IgD-negative memory B cell (primary cell): Measurements from ENCODE around the gene IL23R. TPM values are rescaled to one million over a fixed set of nuclear protein-coding genes. Genes with fewer than 3 reads are reported as not detected.
"Not testable (repeated sequence)": the region's sequence is repeated elsewhere in the genome, so short reads cannot be mapped to it uniquely, and the experiment has no call there.

ENCODE experiments used
- H3K27ac Mint-ChIP-seq, 3 donors: one replicate each; pipeline ENCODE4 v1.8.0; 2020 to 2022; ENCODE audit warnings: mild to moderate bottlenecking in 3 of 3, mixed read lengths in 3 of 3, moderate library complexity in 1 of 3
- H3K27me3 Mint-ChIP-seq: one replicate; pipeline ENCODE4 v1.8.0; 2021; ENCODE audit warnings: mixed read lengths
- H3K36me3 Mint-ChIP-seq: one replicate; pipeline ENCODE4 v1.8.0; 2020; ENCODE audit warnings: mild to moderate bottlenecking, mixed read lengths
- H3K4me1 Mint-ChIP-seq, 3 donors: one replicate each; pipeline ENCODE4 v1.8.0; 2020 to 2022; ENCODE audit warnings: mixed read lengths in 3 of 3, mild to moderate bottlenecking in 1 of 3
- H3K4me3 Mint-ChIP-seq, 4 donors: one replicate each; pipeline ENCODE4 v1.8.0; 2020 to 2022; ENCODE audit warnings: mild to moderate bottlenecking in 4 of 4, mixed read lengths in 4 of 4, moderate library complexity in 3 of 4
- H3K9me3 Mint-ChIP-seq, 3 donors: one replicate each; pipeline ENCODE4 v1.8.0; 2020 to 2021; ENCODE audit warnings: mixed read lengths in 3 of 3, mild to moderate bottlenecking in 1 of 3
- polyA plus RNA-seq: library from polyadenylated mRNA; unstranded; fragments of 300-500 nt; fragmentation: Illumina TruSeq; gene quantifications from one replicate; pipeline ENCODE4 v1.2.3, GENCODE V29; 2021

Gene IL23R
- polyA plus RNA-seq, 1 donor from 2014 or later = not detected

DNA sequence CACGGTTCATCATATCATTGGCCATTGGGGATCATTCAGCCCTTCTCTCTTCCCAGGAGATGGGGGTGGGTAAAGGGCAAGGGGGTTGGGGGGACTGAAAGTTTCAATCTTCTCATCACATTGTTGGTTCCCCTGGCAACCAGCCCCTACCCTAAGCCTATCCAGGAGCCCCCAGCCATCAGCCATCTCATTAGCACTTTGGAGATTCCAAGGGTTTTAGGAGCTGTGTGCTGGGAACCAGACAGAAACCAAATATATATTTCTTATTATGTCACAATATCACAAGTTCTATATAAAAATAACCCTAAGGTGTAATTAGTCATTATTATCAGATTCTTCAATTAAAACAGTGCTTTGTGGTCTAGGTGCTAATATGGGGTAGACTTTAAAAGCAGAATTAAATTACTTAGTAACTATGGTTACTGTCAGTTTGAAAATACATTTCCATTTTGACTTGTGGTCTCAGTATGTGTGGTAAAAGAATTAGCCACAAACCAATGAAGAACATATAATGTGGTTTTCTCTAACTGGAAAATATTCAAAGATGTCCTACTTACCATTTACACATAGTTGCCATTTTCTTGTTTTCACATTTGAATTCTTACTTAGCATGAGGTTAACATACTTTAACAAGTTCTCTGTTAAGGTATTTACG, 28.1 kb downstream of the IL23R start:
- H3K27ac Mint-ChIP-seq = no peak overlapping the region
- no peak overlapping the region for H3K4me3 Mint-ChIP-seq
- no peaks in the 10 kb centered on the region for H3K4me1 Mint-ChIP-seq
- peaks cover 2% of the 10 kb centered on the region for H3K36me3 Mint-ChIP-seq
- peaks cover 2% of the 10 kb centered on the region for H3K27me3 Mint-ChIP-seq
- no peaks in the 10 kb centered on the region for H3K9me3 Mint-ChIP-seq

DNA sequence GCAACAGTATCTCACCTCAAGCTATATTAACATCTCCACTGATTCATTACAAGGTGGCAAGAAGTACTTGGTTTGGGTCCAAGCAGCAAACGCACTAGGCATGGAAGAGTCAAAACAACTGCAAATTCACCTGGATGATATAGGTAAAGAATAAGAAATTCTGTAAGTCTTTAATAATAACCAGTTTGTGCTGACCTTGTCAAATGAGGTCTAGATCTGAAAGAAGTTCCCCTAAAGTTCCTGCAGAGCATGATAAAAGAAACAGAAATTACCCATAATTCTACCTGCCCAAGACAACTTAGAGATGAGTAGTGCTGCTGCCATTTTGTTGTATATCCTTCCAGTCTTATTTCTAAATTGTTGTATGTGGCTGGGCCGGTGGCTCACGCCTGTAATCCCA, 34.5 kb downstream of the IL23R start:
- Mint-ChIP-seq H3K36me3 (peaks cover 2% of the 10 kb centered on the region), H3K9me3 (no peaks in the 10 kb centered on the region), H3K27ac (no peak overlapping the region), H3K4me1 (no peaks in the 10 kb centered on the region), H3K27me3 (no peaks in the 10 kb centered on the region), H3K4me3 (no peak overlapping the region)

DNA sequence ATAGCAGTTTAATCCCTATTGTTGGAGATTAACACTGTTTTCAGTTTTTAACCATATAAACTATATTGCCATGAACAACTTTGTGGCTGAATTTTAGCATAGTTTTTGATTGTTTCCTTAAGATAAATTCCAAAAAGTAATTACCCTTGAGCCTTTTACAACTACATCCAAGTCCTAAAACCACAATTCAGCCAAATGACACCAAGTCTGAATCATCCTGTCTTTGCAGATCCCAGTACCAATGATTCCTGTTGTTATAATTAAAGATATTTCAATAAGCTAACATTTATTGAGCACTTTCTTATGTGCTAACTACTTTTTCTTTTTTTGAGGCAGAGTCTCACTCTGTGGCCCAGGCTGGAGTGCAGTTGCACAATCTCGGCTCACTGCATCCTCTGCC, 35.6 kb downstream of the IL23R start:
- H3K4me1 Mint-ChIP-seq = no peaks in the 10 kb centered on the region
- no peak overlapping the region for H3K27ac Mint-ChIP-seq
- no peaks in the 10 kb centered on the region for H3K27me3 Mint-ChIP-seq
- no peaks in the 10 kb centered on the region for H3K9me3 Mint-ChIP-seq
- H3K36me3 Mint-ChIP-seq = peaks cover 2% of the 10 kb centered on the region
- H3K4me3 Mint-ChIP-seq = no peak overlapping the region

DNA sequence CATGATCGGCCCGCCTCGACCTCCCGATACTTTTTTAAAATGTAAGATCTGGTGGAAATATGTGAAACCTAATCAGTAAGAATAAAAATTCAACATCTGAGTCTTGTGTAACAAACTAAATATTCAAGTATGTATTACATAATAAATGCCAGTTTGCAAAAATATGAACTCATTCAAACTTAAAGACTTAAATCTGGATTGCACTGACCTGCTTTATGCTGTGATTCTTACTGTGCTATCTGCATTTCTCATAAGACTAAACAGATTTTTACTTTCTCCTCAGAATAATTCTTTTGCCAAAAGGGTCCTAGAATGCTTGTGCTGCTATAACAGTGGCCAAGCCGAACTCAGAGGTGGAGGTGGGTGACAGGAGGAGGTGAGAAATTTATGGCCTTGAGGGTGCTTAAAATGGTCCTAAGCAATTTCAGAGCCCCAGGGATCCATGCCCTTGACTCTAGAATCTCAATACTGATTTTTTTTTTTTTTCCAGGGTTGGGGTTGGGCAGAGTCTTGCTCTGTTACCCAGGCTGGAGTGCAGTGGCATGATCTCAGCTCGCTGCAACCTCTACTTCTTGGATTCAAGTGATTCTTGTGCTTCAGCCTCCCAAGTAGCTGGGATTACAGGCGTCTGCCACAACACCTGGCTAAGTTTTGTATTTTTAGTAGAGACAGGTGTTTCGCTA, 38.2 kb downstream of the IL23R start:
- H3K36me3 Mint-ChIP-seq = no peaks in the 10 kb centered on the region
- H3K4me3 Mint-ChIP-seq = no peak overlapping the region
- no peaks in the 10 kb centered on the region for H3K9me3 Mint-ChIP-seq
- no peak overlapping the region for H3K27ac Mint-ChIP-seq
- no peaks in the 10 kb centered on the region for H3K4me1 Mint-ChIP-seq
- no peaks in the 10 kb centered on the region for H3K27me3 Mint-ChIP-seq

DNA sequence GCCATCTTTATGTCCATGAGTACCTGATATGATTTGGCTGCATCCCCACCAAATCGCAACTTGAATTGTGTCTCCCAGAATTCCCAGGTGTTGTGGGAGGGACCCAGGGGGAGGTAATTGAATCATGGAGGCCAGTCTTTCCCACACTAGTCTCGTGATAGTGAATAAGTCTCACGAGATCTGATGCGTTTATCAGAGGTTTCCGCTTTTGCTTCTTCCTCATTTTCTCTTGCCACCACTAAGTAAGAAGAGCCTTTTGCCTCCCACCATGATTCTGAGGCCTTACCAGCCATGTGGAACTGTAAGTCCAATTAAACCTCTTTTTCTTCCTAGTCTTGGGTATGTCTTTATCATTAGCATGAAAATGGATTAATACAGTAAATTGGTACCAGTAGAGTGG, 41.1 kb downstream of the IL23R start:
- not testable (repeated sequence) for H3K36me3 Mint-ChIP-seq, H3K9me3 Mint-ChIP-seq, H3K4me3 Mint-ChIP-seq, H3K27ac Mint-ChIP-seq, H3K4me1 Mint-ChIP-seq, H3K27me3 Mint-ChIP-seq

DNA sequence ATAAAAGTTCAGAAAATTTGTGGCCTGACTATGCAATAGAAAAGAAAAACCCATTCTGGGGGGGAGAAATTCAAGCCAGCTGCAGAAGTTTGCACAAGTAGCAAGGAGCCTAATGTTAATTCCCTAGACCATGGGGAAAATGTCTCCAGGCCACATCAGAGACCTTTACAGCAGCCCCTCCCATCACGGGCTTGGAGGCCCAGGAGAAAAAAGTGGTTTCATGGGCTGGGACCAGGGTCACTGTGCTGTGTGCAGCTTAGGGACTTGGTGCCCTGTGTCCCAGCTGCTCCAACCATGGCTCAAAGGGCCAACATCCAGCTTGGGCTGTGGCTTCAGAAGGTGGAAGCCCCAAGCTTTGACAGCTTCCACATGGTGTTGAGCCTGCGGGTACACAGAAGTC, 42.0 kb downstream of the IL23R start:
- Mint-ChIP-seq H3K9me3 (no peaks in the 10 kb centered on the region), H3K4me3 (no peak overlapping the region), H3K36me3 (no peaks in the 10 kb centered on the region), H3K4me1 (peaks cover 0 to under 1% (median 0%) of the 10 kb centered on the region in 3 donors), H3K27ac (no peak overlapping the region), H3K27me3 (no peaks in the 10 kb centered on the region)

DNA sequence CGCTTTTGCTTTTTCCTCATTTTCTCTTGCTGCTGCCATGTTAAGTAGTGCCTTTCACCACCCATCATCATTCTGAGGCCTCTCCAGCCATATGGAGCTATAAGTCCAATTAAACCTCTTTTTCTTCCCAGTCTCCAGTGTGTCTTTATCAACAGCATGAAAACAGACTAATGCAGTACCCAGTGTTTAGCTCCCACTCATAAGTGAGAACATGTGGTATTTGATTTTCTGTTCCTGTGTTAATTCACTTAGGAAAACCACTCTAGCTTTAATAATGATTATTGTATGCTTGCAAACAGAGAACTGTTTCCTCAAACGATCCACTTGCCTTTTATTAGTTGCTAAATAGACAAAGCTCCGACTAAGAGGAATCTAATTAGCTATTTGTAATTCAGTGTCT, 43.3 kb downstream of the IL23R start:
- Mint-ChIP-seq H3K4me3 (no peak overlapping the region), H3K27me3 (no peaks in the 10 kb centered on the region), H3K9me3 (no peaks in the 10 kb centered on the region), H3K27ac (no peak overlapping the region), H3K4me1 (peaks cover 2 to 3% (median 2%) of the 10 kb centered on the region in 3 donors), H3K36me3 (no peaks in the 10 kb centered on the region)

DNA sequence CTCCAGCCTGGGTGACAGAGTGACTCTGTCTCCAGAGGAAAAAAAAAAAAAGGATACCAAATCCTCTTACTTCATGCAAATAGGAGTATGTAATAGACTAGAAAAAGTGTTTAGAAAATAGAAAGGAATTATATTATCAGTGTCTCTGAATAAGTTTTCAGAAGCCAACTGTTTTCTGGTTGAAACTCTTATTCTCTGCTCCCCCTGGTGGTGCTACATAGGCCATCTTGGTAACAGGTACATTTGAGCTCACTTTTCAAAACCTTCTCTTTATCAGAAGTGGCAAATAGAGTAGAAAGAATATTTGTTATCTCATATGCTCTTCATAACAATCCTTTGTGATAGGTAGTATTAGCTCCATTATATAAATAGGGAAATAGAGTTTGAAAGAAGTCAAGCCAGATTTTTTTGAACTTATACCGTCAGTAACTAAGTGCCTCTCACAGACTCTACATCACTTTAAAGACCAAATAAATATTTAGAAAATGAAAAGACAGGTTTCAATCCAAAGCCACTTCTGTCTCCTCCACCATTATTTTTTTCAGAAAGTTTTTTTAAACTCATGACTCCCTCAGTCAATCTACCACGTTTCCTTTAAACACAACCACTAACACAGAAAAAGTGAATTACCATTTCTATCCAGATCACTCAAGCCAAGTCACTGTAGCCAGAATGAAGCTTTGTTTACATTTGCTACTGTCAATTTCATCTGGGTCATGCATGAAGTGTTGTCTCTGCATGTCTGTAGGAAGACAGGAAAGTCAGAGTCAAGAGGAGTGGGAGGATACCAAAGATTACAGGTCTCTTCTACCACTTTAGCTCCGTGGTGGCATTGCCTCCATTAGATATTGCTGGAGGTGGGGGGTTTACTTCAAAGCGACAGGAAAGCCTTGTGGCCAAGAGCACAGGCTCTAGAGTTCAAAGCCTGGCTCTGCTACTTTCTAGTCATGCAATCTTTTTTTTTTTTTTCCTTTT, 45.6 kb downstream of the IL23R start:
- Mint-ChIP-seq H3K27ac (peak overlapping the region in 1 of 3 donors; percentile 36), H3K9me3 (peaks cover 0 to 3% (median 0%) of the 10 kb centered on the region in 3 donors), H3K36me3 (peaks cover 4% of the 10 kb centered on the region), H3K4me1 (peaks cover 6 to 9% (median 9%) of the 10 kb centered on the region in 3 donors), H3K27me3 (no peaks in the 10 kb centered on the region), H3K4me3 (no peak overlapping the region)

DNA sequence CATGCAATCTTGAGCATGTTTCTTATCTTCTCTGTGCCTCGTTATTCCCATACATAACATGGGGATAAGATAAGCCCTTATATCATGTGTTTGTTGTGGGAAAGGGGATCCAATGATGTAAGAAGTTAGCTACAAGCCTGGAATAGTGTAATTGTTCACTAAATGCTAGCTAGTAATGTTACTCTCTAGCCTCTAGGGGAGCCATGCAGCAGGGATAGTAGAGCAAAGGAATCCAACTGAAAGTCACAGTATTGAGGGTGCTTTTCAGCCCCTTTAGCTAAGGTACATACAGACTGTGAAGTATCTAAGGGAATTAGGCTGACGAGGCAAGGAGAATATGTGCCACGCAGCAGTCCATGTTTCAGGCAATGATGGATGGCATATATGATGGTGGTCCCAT, 46.9 kb downstream of the IL23R start:
- Mint-ChIP-seq H3K27me3 (no peaks in the 10 kb centered on the region), H3K27ac (no peak overlapping the region), H3K36me3 (peaks cover 4% of the 10 kb centered on the region), H3K9me3 (peaks cover 0 to 3% (median 0%) of the 10 kb centered on the region in 3 donors), H3K4me1 (peaks cover 6 to 9% (median 9%) of the 10 kb centered on the region in 3 donors), H3K4me3 (no peak overlapping the region)

DNA sequence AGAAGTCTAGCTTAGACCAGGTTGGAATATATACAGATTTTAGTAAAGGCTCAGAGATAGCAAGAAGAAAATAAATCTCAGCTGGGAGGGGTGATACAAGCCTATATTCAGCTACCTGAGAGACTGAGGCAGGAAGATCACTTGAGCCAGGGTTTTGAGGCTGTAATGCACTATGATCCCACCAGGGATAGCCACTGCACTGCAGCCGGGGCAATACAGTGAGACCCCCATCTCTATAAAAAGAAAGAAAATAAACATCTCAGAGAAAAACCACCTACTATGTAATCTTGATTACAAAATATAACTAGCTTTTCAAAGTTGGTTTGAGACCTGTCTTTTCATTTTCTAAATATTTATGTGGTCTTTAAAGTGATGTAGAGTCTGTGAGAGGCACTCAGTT, 47.7 kb downstream of the IL23R start:
- H3K36me3 Mint-ChIP-seq = peaks cover 4% of the 10 kb centered on the region
- H3K27me3 Mint-ChIP-seq = no peaks in the 10 kb centered on the region
- peaks cover 6 to 9% (median 9%) of the 10 kb centered on the region in 3 donors for H3K4me1 Mint-ChIP-seq
- H3K9me3 Mint-ChIP-seq = peaks cover 0 to 3% (median 0%) of the 10 kb centered on the region in 3 donors
- H3K4me3 Mint-ChIP-seq = no peak overlapping the region
- no peak overlapping the region for H3K27ac Mint-ChIP-seq

DNA sequence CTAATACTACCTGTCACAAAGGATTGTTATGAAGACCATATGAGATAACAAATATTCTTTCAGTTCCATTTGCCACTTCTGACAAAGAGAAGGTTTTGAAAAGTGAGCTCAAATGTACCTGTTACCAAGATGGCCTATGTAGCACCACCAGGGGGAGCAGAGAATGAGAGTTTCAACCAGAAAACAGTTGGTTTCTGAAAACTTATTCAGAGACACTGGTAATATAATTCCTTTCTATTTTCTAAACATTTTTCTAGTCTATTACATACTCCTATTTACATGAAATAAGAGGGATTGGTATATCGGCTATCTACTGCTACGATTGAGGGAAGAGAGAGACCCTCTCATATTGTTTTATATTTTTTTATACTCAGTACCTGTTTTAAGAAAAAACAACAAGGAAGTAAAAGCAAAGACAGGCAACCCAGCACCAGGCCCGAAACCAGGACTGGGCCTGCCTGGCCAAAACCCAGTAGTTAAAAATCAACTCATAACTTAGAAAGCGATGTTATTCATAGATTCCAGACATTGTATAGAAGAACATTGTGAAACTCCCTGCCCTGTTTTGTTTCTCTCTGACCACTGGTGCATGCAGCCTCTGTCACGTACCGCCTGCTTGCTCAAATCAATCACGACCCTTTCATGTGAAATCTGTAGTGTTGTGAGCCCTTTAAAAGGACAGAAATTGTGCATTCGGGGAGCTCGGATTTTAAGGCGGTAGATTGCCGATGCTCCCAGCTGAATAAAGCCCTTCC, 48.3 kb downstream of the IL23R start:
- Mint-ChIP-seq H3K9me3 (peaks cover 0 to 3% (median 0%) of the 10 kb centered on the region in 3 donors), H3K27me3 (no peaks in the 10 kb centered on the region), H3K27ac (peak overlapping the region in 1 of 3 donors; percentile 32), H3K4me1 (peaks cover 6 to 9% (median 9%) of the 10 kb centered on the region in 3 donors), H3K4me3 (peak overlapping the region in 2 of 4 donors; percentile 65 to 76), H3K36me3 (peaks cover 4% of the 10 kb centered on the region)

DNA sequence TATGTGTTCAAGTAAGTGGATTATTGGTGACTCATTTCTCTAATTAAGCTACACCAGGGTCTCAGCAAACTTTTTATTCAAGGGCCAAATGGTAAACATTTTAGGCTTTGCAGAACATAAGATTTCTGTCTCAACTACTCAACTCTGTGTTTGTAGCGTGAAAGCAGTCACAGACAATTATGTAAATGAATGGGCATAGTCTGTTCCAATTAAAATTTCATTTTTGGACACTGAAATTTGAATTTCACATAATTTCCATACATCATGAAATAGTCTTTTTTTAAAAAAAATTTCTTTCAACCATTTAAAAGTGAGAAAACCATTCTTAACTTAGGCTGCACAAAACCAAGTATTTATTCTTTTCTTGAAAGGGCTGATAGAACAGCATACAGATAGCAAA, 50.1 kb downstream of the IL23R start:
- H3K27ac Mint-ChIP-seq = no peak overlapping the region
- peaks cover 4% of the 10 kb centered on the region for H3K36me3 Mint-ChIP-seq
- no peak overlapping the region for H3K4me3 Mint-ChIP-seq
- H3K4me1 Mint-ChIP-seq = peaks cover 6 to 9% (median 9%) of the 10 kb centered on the region in 3 donors
- no peaks in the 10 kb centered on the region for H3K27me3 Mint-ChIP-seq
- peaks cover 0 to 3% (median 0%) of the 10 kb centered on the region in 3 donors for H3K9me3 Mint-ChIP-seq

DNA sequence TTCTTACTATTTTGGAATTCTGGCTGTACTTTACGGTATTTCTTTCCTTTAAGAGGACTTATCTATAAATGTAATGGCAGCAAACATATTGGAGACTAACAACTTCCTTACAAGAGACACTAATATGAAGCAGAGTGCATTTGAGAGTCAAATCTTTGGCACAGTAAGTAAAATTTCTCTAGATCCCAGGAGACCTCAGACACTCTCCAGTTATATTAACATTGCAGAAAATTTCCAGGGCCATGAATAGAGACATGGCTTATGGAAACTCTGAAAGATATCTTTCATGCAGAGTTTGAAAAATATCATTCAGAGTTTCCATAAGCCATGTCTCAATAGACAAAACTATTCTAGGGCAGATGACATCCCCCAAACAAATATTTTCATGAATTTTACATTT, 51.2 kb downstream of the IL23R start:
- Mint-ChIP-seq H3K36me3 (peaks cover 4% of the 10 kb centered on the region), H3K4me1 (peaks cover 6 to 9% (median 9%) of the 10 kb centered on the region in 3 donors), H3K27ac (no peak overlapping the region), H3K4me3 (no peak overlapping the region), H3K9me3 (peaks cover 0 to 3% (median 0%) of the 10 kb centered on the region in 3 donors), H3K27me3 (peaks cover 1% of the 10 kb centered on the region)

DNA sequence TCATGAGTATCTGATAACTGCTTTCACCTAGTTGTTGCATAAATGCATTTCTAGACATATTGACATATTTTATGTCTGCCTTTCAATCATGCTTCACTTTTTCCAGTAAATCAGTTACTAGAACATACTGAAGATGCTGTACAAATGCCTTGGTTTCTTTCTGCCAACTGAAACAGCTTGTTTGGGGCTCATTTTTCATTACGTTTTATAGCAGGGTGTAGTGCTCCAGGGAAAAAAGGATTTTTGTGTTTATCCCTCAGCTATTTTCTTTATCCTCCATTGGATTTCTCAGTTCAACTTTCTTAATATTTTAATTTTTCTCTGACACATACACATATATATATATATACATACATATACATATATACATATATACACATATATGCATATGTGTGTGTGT, 51.7 kb downstream of the IL23R start:
- Mint-ChIP-seq H3K4me3 (no peak overlapping the region), H3K36me3 (peaks cover 4% of the 10 kb centered on the region), H3K9me3 (peaks cover 0 to 3% (median 0%) of the 10 kb centered on the region in 3 donors), H3K27ac (no peak overlapping the region), H3K27me3 (peaks cover 6% of the 10 kb centered on the region), H3K4me1 (peaks cover 6 to 9% (median 9%) of the 10 kb centered on the region in 3 donors)
